ENCODE data around the gene CHGA. TPM values are rescaled to one million over a fixed set of nuclear protein-coding genes. Genes with fewer than 3 reads are reported as not detected.

The CHGA gene
- total RNA-seq, 1 experiment from 2014 or later, result not detected

GRCh38 chr14:92900660-92901059 lies 22.3 kb upstream of the CHGA start (continued):
- TF ChIP-seq CTCF (IDR thresholded peaks at IDR 0.05 in 2 of 3, conservative IDR thresholded peaks at IDR 0.05 in 1 of 3; ENCODE audit: borderline replicate concordance in 1 of 3, insufficient read depth in 1 of 3, low read depth in 2 of 3, low read length in 2 of 3), result no peak

GRCh38 chr14:92902191-92902590 lies 20.8 kb upstream of the CHGA start:
- RAD21 ChIA-PET (ENCODE audit: low non-redundant PET in 1 of 2, low total read pairs in 2 of 2, uncharacterized antibody in 2 of 2, unreplicated experiment in 2 of 2), result no interaction called here
- H3K4me2 ChIP-seq (ENCODE audit: low read length), result no peak overlapping the region
- CTCF ChIA-PET, result no interaction called here
- no peak for DNase-seq (ENCODE audit: low read depth, low spot score)
- intact Hi-C loops (cut with micrococcal nuclease), result no loop called here
- no peak for ATAC-seq
- H2AFZ ChIP-seq (ENCODE audit: low read depth, low read length, poor library complexity, severe bottlenecking), result no peak overlapping the region
- POLR2A ChIA-PET, result no interaction called here
- BruUV-seq (replicated peaks), result no TSS peak
- H3K27me3 ChIP-seq (ENCODE audit: insufficient read depth, low read length), result peaks cover 11% of the 10 kb centered on the region; the same call in 1 of the 2 replicates
- no peak overlapping the region for H3K4me3 ChIP-seq (replicated peaks in 1 of 2; ENCODE audit: low read depth in 1 of 2, low read length in 2 of 2)
- H4K20me1 ChIP-seq (ENCODE audit: insufficient read depth), result no peaks in the 10 kb centered on the region
- H3K4me1 ChIP-seq (ENCODE audit: control insufficient read depth in 1 of 2, insufficient read depth in 2 of 2, low read length in 2 of 2), result peaks cover 4 to 25% of the 10 kb centered on the region in 2 experiments
- no peak overlapping the region for H3K27ac ChIP-seq (ENCODE audit: low read depth, low read length)
- no peaks in the 10 kb centered on the region for H3K36me3 ChIP-seq (ENCODE audit: control insufficient read depth in 1 of 2, insufficient read depth in 2 of 2, low read length in 2 of 2)
- no peaks in the 10 kb centered on the region for H3K79me2 ChIP-seq (ENCODE audit: insufficient read depth, low read length)
- H3K9me3 ChIP-seq (ENCODE audit: control insufficient read depth in 1 of 2, insufficient read depth in 1 of 2, low read depth in 1 of 2, low read length in 2 of 2), result no peaks in the 10 kb centered on the region
- no peak overlapping the region for H3K9ac ChIP-seq (ENCODE audit: low read length)
- no peaks in the 10 kb centered on the region for H3K9me2 ChIP-seq (ENCODE audit: insufficient read depth)
- TF ChIP-seq ZNF274 (IDR thresholded peaks at IDR 0.05; ENCODE audit: low read depth, low read length) (no peak), TCF7L2 (IDR thresholded peaks at IDR 0.05; ENCODE audit: borderline replicate concordance, extremely low read depth, insufficient read depth, insufficient read length) (no peak), SP1 (IDR thresholded peaks at IDR 0.05; ENCODE audit: low read depth) (no peak), EZH2 (IDR thresholded peaks at IDR 0.05) (no peak), POLR2A (IDR thresholded peaks at IDR 0.05; ENCODE audit: borderline replicate concordance, extremely low read depth, insufficient read depth, insufficient read length) (no peak), SRF (IDR thresholded peaks at IDR 0.05; ENCODE audit: low read depth) (no peak), YY1 (IDR thresholded peaks at IDR 0.05; ENCODE audit: extremely low read depth, insufficient replicate concordance, low read depth, low read length) (no peak)
- TF ChIP-seq, protein P1, sequence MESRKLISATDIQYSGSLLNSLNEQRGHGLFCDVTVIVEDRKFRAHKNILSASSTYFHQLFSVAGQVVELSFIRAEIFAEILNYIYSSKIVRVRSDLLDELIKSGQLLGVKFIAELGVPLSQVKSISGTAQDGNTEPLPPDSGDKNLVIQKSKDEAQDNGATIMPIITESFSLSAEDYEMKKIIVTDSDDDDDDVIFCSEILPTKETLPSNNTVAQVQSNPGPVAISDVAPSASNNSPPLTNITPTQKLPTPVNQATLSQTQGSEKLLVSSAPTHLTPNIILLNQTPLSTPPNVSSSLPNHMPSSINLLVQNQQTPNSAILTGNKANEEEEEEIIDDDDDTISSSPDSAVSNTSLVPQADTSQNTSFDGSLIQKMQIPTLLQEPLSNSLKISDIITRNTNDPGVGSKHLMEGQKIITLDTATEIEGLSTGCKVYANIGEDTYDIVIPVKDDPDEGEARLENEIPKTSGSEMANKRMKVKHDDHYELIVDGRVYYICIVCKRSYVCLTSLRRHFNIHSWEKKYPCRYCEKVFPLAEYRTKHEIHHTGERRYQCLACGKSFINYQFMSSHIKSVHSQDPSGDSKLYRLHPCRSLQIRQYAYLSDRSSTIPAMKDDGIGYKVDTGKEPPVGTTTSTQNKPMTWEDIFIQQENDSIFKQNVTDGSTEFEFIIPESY (IDR thresholded peaks at IDR 0.05; ENCODE audit: extremely low read depth, insufficient replicate concordance, low read length), result no peak

Measured in HCT116 (cell line).